ENCODE measurements around the gene OR1A1.

Gene OR1A1

GRCh38 chr17:3207367-3207766 lies at the start of gene OR1A1:
Gene OR1A1, plus strand, starts transcription at chr17:3207667. Its CDS starts 7,954 bp downstream, at chr17:3215621.
- TF ChIP-seq CTCF (IDR thresholded peaks at IDR 0.05) = no peak
- Mint-ChIP-seq H3K36me3 (ENCODE audit: low read depth) (no peaks in the 10 kb centered on the region), H3K4me1 (no peaks in the 10 kb centered on the region), H3K27me3 (ENCODE audit: low read depth, poor library complexity) (no peaks in the 10 kb centered on the region), H3K9me3 (peaks cover 87% of the 10 kb centered on the region), H3K27ac (no peak within 1 kb of the TSS), H3K4me3 (no peak within 1 kb of the TSS)
- no peak for DNase-seq

GRCh38 chr17:3167574-3167973 lies 39.9 kb upstream of the OR1A1 start:
- no peaks in the 10 kb centered on the region for H3K4me1 Mint-ChIP-seq
- no peak for DNase-seq
- no peaks in the 10 kb centered on the region for H3K36me3 Mint-ChIP-seq (ENCODE audit: low read depth)
- no peaks in the 10 kb centered on the region for H3K27me3 Mint-ChIP-seq (ENCODE audit: low read depth, poor library complexity)
- H3K9me3 Mint-ChIP-seq = peaks cover 87% of the 10 kb centered on the region
- no peak overlapping the region for H3K4me3 Mint-ChIP-seq
- no peak for TF ChIP-seq CTCF (IDR thresholded peaks at IDR 0.05)
- H3K27ac Mint-ChIP-seq = no peak overlapping the region

- no peak for DNase-seq
- no peak for TF ChIP-seq CTCF (IDR thresholded peaks at IDR 0.05)
- no peak overlapping the region for H3K27ac Mint-ChIP-seq
- H3K9me3 Mint-ChIP-seq = peaks cover 40% of the 10 kb centered on the region
- H3K4me1 Mint-ChIP-seq = no peaks in the 10 kb centered on the region
- H3K36me3 Mint-ChIP-seq (ENCODE audit: low read depth) = no peaks in the 10 kb centered on the region
- H3K27me3 Mint-ChIP-seq (ENCODE audit: low read depth, poor library complexity) = peaks cover 4% of the 10 kb centered on the region
- no peak overlapping the region for H3K4me3 Mint-ChIP-seq
These were observed 17.5 kb upstream of the OR1A1 start for GRCh38 chr17:3189961-3190360.

- DNase-seq = no peak
- no peaks in the 10 kb centered on the region for H3K36me3 Mint-ChIP-seq (ENCODE audit: low read depth)
- no peaks in the 10 kb centered on the region for H3K27me3 Mint-ChIP-seq (ENCODE audit: low read depth, poor library complexity)
- H3K9me3 Mint-ChIP-seq = peaks cover 70% of the 10 kb centered on the region
- no peak for TF ChIP-seq CTCF (IDR thresholded peaks at IDR 0.05)
- no peaks in the 10 kb centered on the region for H3K4me1 Mint-ChIP-seq
- no peak within 1 kb of the TSS for H3K27ac Mint-ChIP-seq
- no peak within 1 kb of the TSS for H3K4me3 Mint-ChIP-seq
These were observed 10.2 kb upstream of the OR1A1 start, which contains the start of gene OR1A2 for GRCh38 chr17:3197219-3197618. Gene OR1A2, plus strand, starts transcription at chr17:3197519. Its CDS starts 0 bp downstream, at chr17:3197519.

- H3K9me3 Mint-ChIP-seq = peaks cover 90% of the 10 kb centered on the region
These were observed 1.0 kb downstream of the OR1A1 start for GRCh38 chr17:3208484-3208883.

More at GRCh38 chr17:3208484-3208883, 1.0 kb downstream of the OR1A1 start:
- H3K36me3 Mint-ChIP-seq (ENCODE audit: low read depth) = no peaks in the 10 kb centered on the region
- no peak for DNase-seq
- H3K4me1 Mint-ChIP-seq = no peaks in the 10 kb centered on the region
- no peak overlapping the region for H3K4me3 Mint-ChIP-seq
- TF ChIP-seq CTCF (IDR thresholded peaks at IDR 0.05) = no peak
- peaks cover 4% of the 10 kb centered on the region for H3K27me3 Mint-ChIP-seq (ENCODE audit: low read depth, poor library complexity)
- H3K27ac Mint-ChIP-seq = no peak overlapping the region

Measured in nephron progenitor cell (in vitro differentiated cells).